ENCODE data around the gene F9. TPM values are rescaled to one million over a fixed set of nuclear protein-coding genes. Genes with fewer than 3 reads are reported as not detected.

The F9 gene
- polyA plus RNA-seq, 1 experiment, result not detected

DNA sequence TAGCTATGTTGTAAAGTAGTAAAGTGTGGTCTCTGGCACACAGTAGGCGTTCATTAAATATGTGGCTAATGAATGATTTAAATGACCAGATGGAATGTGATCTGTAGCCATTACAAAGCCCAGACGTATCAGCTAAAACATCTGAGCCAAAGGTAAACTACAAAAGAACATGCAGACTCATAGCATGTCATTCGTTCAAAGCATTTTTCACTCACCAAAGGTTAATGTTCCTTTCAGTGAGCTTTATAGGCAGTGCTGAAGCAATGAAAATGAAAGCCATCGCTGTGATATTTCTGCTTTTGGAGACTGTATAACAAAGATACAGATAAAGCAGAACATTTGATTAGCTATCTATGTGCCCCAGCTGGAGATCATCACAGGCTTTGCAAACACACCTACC lies 50.5 kb downstream of the F9 start:
- POLR2A ChIA-PET, result no interaction called here
- Histone ChIP-seq H3K27me3 (ENCODE audit: control insufficient read depth, insufficient read depth, low read length) (no peaks in the 10 kb centered on the region), H3K9me3 (ENCODE audit: control insufficient read depth, insufficient read depth, low read length) (no peaks in the 10 kb centered on the region), H3K4me3 (ENCODE audit: low read depth, low read length) (no peak overlapping the region), H3K27ac (ENCODE audit: low read depth, low read length) (no peak overlapping the region)
- CTCF ChIA-PET, result no interaction called here
- TF ChIP-seq, protein P1, sequence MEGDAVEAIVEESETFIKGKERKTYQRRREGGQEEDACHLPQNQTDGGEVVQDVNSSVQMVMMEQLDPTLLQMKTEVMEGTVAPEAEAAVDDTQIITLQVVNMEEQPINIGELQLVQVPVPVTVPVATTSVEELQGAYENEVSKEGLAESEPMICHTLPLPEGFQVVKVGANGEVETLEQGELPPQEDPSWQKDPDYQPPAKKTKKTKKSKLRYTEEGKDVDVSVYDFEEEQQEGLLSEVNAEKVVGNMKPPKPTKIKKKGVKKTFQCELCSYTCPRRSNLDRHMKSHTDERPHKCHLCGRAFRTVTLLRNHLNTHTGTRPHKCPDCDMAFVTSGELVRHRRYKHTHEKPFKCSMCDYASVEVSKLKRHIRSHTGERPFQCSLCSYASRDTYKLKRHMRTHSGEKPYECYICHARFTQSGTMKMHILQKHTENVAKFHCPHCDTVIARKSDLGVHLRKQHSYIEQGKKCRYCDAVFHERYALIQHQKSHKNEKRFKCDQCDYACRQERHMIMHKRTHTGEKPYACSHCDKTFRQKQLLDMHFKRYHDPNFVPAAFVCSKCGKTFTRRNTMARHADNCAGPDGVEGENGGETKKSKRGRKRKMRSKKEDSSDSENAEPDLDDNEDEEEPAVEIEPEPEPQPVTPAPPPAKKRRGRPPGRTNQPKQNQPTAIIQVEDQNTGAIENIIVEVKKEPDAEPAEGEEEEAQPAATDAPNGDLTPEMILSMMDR (IDR thresholded peaks at IDR 0.05; ENCODE audit: low read depth, low read length), result no peak
- DNase-seq (ENCODE audit: low read depth, low spot score), result no peak

DNA sequence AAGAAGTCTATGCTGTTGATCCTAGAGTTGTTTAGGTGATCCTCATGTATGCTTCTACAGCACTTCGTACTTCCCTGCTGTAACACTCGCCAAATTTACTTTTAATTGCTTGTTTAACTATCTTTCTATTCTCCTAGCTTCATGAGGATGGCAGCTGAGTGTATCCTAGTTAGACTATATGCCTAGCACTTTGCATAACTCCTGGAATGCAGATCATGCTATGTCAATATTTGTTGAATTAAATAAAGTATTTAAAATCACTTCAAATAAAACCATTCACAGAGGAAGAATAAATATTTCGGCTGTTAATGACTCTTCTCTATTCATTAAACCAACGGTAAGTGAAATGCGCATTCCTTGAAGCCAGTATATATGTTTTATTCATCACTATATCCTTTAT lies 55.1 kb downstream of the F9 start:
- ChIA-PET CTCF (no interaction called here), POLR2A (no interaction called here)
- Histone ChIP-seq H3K4me3 (ENCODE audit: low read depth, low read length) (no peak overlapping the region), H3K27ac (ENCODE audit: low read depth, low read length) (no peak overlapping the region), H3K27me3 (ENCODE audit: control insufficient read depth, insufficient read depth, low read length) (no peaks in the 10 kb centered on the region), H3K9me3 (ENCODE audit: control insufficient read depth, insufficient read depth, low read length) (no peaks in the 10 kb centered on the region)
- TF ChIP-seq, protein P1 (IDR thresholded peaks at IDR 0.05; ENCODE audit: low read depth, low read length), result no peak
- no peak for DNase-seq (ENCODE audit: low read depth, low spot score)

DNA sequence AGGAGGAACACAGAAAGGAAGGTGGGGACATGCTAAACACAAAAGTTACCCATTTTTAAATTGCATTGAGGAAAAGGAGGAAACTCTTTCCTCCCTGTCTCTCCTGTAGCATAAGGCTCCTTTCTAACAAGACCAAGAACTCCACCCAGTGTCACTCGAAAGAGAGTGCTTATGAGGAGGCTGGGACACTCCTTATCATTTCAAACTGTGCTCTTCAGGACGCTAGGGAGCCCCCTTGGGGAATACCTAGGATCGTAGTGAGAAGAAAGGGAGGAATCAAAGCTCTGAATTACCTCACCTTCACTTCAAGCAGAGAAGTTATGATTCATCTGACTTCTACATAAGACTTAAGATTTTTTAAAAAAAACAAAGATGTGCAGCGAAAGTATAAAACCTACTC lies 65.5 kb downstream of the F9 start:
- CTCF ChIA-PET, result no interaction called here
- Histone ChIP-seq H3K27ac (ENCODE audit: low read depth, low read length) (no peak overlapping the region), H3K27me3 (ENCODE audit: control insufficient read depth, insufficient read depth, low read length) (no peaks in the 10 kb centered on the region), H3K4me3 (ENCODE audit: low read depth, low read length) (no peak overlapping the region), H3K9me3 (ENCODE audit: control insufficient read depth, insufficient read depth, low read length) (no peaks in the 10 kb centered on the region)
- POLR2A ChIA-PET, result no interaction called here
- DNase-seq (ENCODE audit: low read depth, low spot score), result no peak
- TF ChIP-seq, protein P1 (IDR thresholded peaks at IDR 0.05; ENCODE audit: low read depth, low read length), result no peak

DNA sequence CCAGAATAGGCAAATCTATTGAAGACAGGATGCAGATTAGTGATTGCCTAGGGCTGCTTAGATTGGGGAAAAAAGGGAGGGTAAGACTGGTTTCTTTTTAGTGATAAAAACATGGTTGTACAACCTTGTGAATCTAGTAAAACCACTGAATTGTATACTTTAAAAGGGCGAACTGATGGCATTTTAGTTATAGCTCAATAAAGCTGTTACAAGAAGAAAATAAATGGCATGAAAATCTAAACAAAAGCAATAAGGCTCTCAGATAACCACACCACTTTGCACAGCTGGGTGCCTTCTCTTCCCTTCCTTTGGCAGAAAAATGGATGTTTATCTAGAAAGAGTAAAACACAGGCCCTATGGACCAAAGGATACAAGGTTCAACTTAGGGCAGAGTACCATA lies 69.6 kb downstream of the F9 start:
- CTCF ChIA-PET, result no interaction called here
- POLR2A ChIA-PET, result no interaction called here

More for the DNA sequence above, 69.6 kb downstream of the F9 start:
- no peak overlapping the region for H3K27ac ChIP-seq (ENCODE audit: low read depth, low read length)
- no peaks in the 10 kb centered on the region for H3K27me3 ChIP-seq (ENCODE audit: control insufficient read depth, insufficient read depth, low read length)
- no peak overlapping the region for H3K4me3 ChIP-seq (ENCODE audit: low read depth, low read length)
- H3K9me3 ChIP-seq (ENCODE audit: control insufficient read depth, insufficient read depth, low read length), result no peaks in the 10 kb centered on the region
- TF ChIP-seq, protein P1 (IDR thresholded peaks at IDR 0.05; ENCODE audit: low read depth, low read length), result no peak
- no peak for DNase-seq (ENCODE audit: low read depth, low spot score)

Other genes with a start within 250 kb of the F9 start
- gene MCF2, start 177.4 kb downstream of the F9 start, polyA plus RNA-seq (2011; rRNA removed), result 0.05 and 0.09 TPM in 2 replicates

All from AG04450 (cell line).